H1 (cell line): ENCODE data around the gene EHHADH. TPM values are rescaled to one million over a fixed set of nuclear protein-coding genes. Genes with fewer than 3 reads are reported as not detected.

ENCODE experiments used
- GABPA ChIP-seq: IDR thresholded peaks from 2 replicates; pipeline ENCODE4 v1.6.1; 2011; ENCODE audit warnings: mild to moderate bottlenecking, low read length, moderate library complexity, borderline replicate concordance; ENCODE audit not compliant: insufficient read depth
- GTF2F1 ChIP-seq: IDR thresholded peaks from 2 replicates; pipeline ENCODE4 v1.6.1; 2012; ENCODE audit warnings: low read depth, low read length, improper control_type of control experiment, borderline replicate concordance
- PHF8 ChIP-seq: fragments of 200-600 bp; sonication (generic); conservative IDR thresholded peaks from 2 replicates; pipeline ENCODE4 v1.7.1; 2012; ENCODE audit warnings: low read depth, mild to moderate bottlenecking, inconsistent platforms, low read length, moderate library complexity
- POU5F1 ChIP-seq: IDR thresholded peaks from 2 replicates; pipeline ENCODE4 v1.6.1; 2011; ENCODE audit warnings: low read depth, mild to moderate bottlenecking, low read length, moderate library complexity
- RNF2 ChIP-seq: fragments of 200-900, 300-1000 bp; sonication (generic); IDR thresholded peaks from 2 replicates; pipeline ENCODE4 v1.7.1; 2016; ENCODE audit warnings: borderline replicate concordance, low read depth, mild to moderate bottlenecking, antibody characterized with exemption, low read length; ENCODE audit not compliant: poor library complexity, severe bottlenecking; ENCODE audit errors: missing control alignments
- SP2 ChIP-seq: IDR thresholded peaks from 2 replicates; pipeline ENCODE4 v1.6.1; 2012; ENCODE audit warnings: mild to moderate bottlenecking, low read length, inconsistent platforms
- polyA plus RNA-seq, 7 experiments: library from polyadenylated mRNA; depleted of rRNA in 3 of 7; stranded (reverse) in 5 of 7; unstranded in 2 of 7; fragments of >200 nt in 5 of 7; fragments of 200-250 nt in 2 of 7; gene quantifications; 1 replicate in 5 of 7; 2 replicates in 1 of 7; 4 replicates in 1 of 7; pipeline versions ENCODE4 v1.2.1 to v1.2.3, GENCODE V29; 2011 to 2013; ENCODE audit warnings: missing spikeins in 2 of 7, mixed read lengths in 2 of 7
- total RNA-seq: library from RNA; stranded (reverse); fragmentation: NEBNext Ultra II Directional; extraction: Animal tissue kit (Norgen Biotek cat#: 25700); gene quantifications from 2 replicates; pipeline ENCODE4 v1.2.1, GENCODE V29; 2021
- TF ChIP-seq, protein P1 (sequence below): fragments of 300-600 bp; sonication (generic); IDR thresholded peaks from 2 replicates; pipeline ENCODE4 v1.7.1; 2012; ENCODE audit warnings: low read length, moderate library complexity, mild to moderate bottlenecking, inconsistent platforms; ENCODE audit not compliant: insufficient replicate concordance

The EHHADH gene
- total and polyA plus RNA-seq, 2 of the 8 experiments (the other 6 are each of a cell fraction or from before 2014, with no cell fraction given), result 1.4 to 3.5 TPM

- TF ChIP-seq, protein P1, sequence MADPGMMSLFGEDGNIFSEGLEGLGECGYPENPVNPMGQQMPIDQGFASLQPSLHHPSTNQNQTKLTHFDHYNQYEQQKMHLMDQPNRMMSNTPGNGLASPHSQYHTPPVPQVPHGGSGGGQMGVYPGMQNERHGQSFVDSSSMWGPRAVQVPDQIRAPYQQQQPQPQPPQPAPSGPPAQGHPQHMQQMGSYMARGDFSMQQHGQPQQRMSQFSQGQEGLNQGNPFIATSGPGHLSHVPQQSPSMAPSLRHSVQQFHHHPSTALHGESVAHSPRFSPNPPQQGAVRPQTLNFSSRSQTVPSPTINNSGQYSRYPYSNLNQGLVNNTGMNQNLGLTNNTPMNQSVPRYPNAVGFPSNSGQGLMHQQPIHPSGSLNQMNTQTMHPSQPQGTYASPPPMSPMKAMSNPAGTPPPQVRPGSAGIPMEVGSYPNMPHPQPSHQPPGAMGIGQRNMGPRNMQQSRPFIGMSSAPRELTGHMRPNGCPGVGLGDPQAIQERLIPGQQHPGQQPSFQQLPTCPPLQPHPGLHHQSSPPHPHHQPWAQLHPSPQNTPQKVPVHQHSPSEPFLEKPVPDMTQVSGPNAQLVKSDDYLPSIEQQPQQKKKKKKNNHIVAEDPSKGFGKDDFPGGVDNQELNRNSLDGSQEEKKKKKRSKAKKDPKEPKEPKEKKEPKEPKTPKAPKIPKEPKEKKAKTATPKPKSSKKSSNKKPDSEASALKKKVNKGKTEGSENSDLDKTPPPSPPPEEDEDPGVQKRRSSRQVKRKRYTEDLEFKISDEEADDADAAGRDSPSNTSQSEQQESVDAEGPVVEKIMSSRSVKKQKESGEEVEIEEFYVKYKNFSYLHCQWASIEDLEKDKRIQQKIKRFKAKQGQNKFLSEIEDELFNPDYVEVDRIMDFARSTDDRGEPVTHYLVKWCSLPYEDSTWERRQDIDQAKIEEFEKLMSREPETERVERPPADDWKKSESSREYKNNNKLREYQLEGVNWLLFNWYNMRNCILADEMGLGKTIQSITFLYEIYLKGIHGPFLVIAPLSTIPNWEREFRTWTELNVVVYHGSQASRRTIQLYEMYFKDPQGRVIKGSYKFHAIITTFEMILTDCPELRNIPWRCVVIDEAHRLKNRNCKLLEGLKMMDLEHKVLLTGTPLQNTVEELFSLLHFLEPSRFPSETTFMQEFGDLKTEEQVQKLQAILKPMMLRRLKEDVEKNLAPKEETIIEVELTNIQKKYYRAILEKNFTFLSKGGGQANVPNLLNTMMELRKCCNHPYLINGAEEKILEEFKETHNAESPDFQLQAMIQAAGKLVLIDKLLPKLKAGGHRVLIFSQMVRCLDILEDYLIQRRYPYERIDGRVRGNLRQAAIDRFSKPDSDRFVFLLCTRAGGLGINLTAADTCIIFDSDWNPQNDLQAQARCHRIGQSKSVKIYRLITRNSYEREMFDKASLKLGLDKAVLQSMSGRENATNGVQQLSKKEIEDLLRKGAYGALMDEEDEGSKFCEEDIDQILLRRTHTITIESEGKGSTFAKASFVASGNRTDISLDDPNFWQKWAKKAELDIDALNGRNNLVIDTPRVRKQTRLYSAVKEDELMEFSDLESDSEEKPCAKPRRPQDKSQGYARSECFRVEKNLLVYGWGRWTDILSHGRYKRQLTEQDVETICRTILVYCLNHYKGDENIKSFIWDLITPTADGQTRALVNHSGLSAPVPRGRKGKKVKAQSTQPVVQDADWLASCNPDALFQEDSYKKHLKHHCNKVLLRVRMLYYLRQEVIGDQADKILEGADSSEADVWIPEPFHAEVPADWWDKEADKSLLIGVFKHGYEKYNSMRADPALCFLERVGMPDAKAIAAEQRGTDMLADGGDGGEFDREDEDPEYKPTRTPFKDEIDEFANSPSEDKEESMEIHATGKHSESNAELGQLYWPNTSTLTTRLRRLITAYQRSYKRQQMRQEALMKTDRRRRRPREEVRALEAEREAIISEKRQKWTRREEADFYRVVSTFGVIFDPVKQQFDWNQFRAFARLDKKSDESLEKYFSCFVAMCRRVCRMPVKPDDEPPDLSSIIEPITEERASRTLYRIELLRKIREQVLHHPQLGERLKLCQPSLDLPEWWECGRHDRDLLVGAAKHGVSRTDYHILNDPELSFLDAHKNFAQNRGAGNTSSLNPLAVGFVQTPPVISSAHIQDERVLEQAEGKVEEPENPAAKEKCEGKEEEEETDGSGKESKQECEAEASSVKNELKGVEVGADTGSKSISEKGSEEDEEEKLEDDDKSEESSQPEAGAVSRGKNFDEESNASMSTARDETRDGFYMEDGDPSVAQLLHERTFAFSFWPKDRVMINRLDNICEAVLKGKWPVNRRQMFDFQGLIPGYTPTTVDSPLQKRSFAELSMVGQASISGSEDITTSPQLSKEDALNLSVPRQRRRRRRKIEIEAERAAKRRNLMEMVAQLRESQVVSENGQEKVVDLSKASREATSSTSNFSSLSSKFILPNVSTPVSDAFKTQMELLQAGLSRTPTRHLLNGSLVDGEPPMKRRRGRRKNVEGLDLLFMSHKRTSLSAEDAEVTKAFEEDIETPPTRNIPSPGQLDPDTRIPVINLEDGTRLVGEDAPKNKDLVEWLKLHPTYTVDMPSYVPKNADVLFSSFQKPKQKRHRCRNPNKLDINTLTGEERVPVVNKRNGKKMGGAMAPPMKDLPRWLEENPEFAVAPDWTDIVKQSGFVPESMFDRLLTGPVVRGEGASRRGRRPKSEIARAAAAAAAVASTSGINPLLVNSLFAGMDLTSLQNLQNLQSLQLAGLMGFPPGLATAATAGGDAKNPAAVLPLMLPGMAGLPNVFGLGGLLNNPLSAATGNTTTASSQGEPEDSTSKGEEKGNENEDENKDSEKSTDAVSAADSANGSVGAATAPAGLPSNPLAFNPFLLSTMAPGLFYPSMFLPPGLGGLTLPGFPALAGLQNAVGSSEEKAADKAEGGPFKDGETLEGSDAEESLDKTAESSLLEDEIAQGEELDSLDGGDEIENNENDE, result no peak
- TF ChIP-seq POU5F1, result no peak
- no peak for TF ChIP-seq SP2
- no peak for TF ChIP-seq GTF2F1
- TF ChIP-seq RNF2, result no peak
- no peak for TF ChIP-seq GABPA
- TF ChIP-seq PHF8, result no peak
These were observed 22.6 kb upstream of the EHHADH start (continued) for GRCh38 chr3:185276415-185276814.
